ENCODE results near the gene ACP6.
A peak's percentile ranks its signal among the peaks of the same experiment; 100 is the strongest.
"Not testable (repeated sequence)": the region's sequence is repeated elsewhere in the genome, so short reads cannot be mapped to it uniquely, and the experiment has no call there.

The ACP6 gene

DNA sequence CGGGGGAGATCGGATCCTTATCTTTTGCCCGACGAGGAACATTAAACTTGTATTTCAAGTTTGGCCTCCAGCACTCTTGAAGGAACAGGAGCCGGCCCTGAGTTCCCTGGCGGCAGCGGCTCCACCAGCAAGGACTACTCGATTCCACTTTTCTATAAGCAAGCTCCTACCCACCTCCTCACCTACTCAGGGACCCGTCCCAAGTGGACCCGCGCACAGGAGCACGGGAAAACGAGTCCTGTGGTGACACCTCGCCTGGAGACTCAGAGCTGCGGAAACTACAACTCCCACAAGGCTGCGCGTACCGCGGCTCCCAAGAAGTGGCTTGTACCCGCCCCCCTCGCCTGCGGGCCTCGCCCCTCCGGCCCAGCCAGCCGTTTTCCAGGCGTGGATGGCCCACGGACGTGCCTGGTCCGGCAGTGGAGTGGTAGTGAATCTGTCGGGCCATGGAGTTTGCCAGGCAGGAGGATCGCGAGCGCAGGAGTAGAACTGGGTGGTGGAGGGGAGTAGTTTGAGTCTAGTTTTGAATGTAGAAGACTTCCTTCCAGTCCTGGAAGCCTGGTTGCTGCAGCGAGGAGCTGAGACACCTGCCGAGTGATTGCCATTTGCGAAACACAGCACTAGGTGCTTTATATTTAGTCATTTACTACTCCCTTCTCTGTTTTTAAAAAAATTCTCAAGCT lies at the start of gene ACP6:
ACP6 (minus strand) TSS at position 206 of the 683 bp plus-strand sequence. CDS start 476 bp downstream, outside the sequence.
- Histone ChIP-seq H3K36me3 (replicated peaks) (no peaks in the 10 kb centered on the region), H3K9me3 (no peaks in the 10 kb centered on the region), H3K4me1 (peaks cover 7% of the 10 kb centered on the region), H3K4me3 (peak within 1 kb of the TSS; percentile 48), H3K27me3 (ENCODE audit: low read depth) (no peaks in the 10 kb centered on the region)
- peak; percentile 93 to 96 for DNase-seq (ENCODE audit: low spot score in 2 of 2)
- in situ Hi-C loops (cut with MboI; ENCODE audit: low sequenced_read_pairs), result no loop called here

DNA sequence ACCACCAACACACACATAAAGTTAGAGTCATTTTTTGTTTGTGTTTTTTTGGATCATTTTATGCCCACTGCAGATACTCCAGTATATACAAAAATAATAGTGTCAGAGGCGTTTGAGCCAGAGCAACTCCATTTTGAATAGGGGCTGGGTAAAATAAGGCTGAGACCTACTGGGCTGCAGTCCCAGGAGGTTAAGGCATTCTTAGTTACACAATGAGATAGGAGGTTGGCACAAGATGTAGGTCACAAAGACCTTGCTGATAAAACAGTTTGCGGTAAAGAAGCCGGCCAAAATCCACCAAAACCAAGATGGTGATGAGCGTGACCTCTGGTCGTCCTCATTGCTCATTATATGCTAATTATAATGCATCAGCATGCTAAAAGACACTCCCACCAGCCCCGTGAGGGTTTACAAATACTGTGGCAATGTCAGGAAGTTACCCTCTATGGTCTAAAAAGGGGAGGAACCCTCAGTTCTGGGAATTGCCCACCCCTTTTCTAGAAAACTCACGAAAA lies 49.4 kb upstream of the ACP6 start:
- Histone ChIP-seq H3K9me3 (peaks cover 8% of the 10 kb centered on the region), H3K36me3 (replicated peaks) (no peaks in the 10 kb centered on the region), H3K4me3 (no peak overlapping the region), H3K27me3 (ENCODE audit: low read depth) (peaks cover 2% of the 10 kb centered on the region; the same call in 1 of the 2 replicates), H3K4me1 (no peaks in the 10 kb centered on the region)
- no peak for DNase-seq (ENCODE audit: low spot score in 2 of 2)
- in situ Hi-C loops (cut with MboI; ENCODE audit: low sequenced_read_pairs), result no loop called here

GRCh38 chr1:147719029-147719698 lies 48.8 kb upstream of the ACP6 start:
- H3K9me3 ChIP-seq, result peaks cover 8% of the 10 kb centered on the region
- DNase-seq (ENCODE audit: low spot score in 2 of 2), result no peak
- in situ Hi-C loops (cut with MboI; ENCODE audit: low sequenced_read_pairs), result no loop called here
- peaks cover 3% of the 10 kb centered on the region for H3K27me3 ChIP-seq (ENCODE audit: low read depth)
- H3K36me3 ChIP-seq (replicated peaks), result no peaks in the 10 kb centered on the region
- no peak overlapping the region for H3K4me3 ChIP-seq
- no peaks in the 10 kb centered on the region for H3K4me1 ChIP-seq

DNA sequence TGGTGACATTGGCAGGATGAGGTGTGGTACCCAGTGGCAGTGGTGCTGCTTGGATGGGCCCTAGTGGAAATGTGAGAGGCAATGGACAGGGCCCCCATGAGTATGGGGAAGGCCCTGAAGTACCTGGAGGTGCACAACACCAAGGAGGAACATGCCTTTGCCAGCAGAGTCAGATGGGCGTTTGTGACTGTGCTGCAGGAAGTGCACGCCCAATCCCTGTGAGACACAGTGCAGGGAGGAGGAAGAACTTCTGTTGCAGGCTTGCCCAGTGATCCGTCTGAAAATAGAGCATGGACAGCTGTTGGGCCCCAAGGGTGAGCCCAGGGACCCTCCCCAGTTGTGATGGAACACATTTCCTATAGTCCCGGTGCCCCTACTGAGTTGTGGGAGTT lies 47.4 kb upstream of the ACP6 start:
- H3K9me3 ChIP-seq, result peaks cover 8% of the 10 kb centered on the region
- no peaks in the 10 kb centered on the region for H3K4me1 ChIP-seq
- H3K27me3 ChIP-seq (ENCODE audit: low read depth), result peaks cover 9% of the 10 kb centered on the region
- no peaks in the 10 kb centered on the region for H3K36me3 ChIP-seq (replicated peaks)
- in situ Hi-C loops (cut with MboI; ENCODE audit: low sequenced_read_pairs), result no loop called here
- no peak overlapping the region for H3K4me3 ChIP-seq
- no peak for DNase-seq (ENCODE audit: low spot score in 2 of 2)

DNA sequence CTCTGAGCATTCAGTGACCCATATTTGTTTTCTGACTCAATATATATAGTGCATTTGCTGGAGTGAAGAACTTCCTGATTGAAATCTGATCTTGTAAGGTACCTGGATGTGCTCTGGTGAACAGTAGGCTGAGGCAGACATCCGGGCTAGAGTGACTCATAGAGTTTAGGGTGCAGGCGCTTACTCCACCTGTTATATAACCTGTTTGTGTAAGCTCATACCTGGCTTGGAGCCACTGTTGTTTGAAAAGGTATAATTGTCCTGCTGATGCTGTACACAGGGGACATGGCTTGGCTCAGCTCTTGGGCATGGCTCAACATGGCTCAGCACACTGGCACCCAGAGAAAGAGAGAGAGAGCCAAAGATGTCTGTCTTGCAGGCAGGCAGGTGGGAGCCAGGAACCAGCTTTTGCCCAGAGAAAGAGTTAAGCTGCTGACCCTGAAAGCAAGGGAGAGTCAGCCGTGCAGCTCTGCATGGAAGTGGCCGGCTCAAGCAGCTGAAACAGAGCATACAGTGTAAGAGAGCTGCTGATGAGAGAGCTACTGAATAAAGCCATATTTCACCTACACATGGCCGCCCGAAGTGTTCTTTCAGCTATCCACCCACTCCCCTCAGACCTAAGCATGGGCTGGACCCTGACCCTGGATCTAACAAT lies 46.9 kb upstream of the ACP6 start:
- H3K27me3 ChIP-seq (ENCODE audit: low read depth), result peaks cover 9% of the 10 kb centered on the region
- DNase-seq (ENCODE audit: low spot score in 2 of 2), result no peak
- peaks cover 8% of the 10 kb centered on the region for H3K9me3 ChIP-seq
- in situ Hi-C loops (cut with MboI; ENCODE audit: low sequenced_read_pairs), result no loop called here
- H3K36me3 ChIP-seq (replicated peaks), result no peaks in the 10 kb centered on the region
- no peak overlapping the region for H3K4me3 ChIP-seq
- H3K4me1 ChIP-seq, result no peaks in the 10 kb centered on the region

GRCh38 chr1:147712605-147713004 lies 42.3 kb upstream of the ACP6 start:
- in situ Hi-C loops (cut with MboI; ENCODE audit: low sequenced_read_pairs), result no loop called here
- Histone ChIP-seq H3K4me3 (no peak overlapping the region), H3K36me3 (replicated peaks) (no peaks in the 10 kb centered on the region), H3K27me3 (ENCODE audit: low read depth) (peaks cover 13% of the 10 kb centered on the region), H3K9me3 (no peaks in the 10 kb centered on the region), H3K4me1 (no peaks in the 10 kb centered on the region)
- no peak for DNase-seq (ENCODE audit: low spot score in 2 of 2)

DNA sequence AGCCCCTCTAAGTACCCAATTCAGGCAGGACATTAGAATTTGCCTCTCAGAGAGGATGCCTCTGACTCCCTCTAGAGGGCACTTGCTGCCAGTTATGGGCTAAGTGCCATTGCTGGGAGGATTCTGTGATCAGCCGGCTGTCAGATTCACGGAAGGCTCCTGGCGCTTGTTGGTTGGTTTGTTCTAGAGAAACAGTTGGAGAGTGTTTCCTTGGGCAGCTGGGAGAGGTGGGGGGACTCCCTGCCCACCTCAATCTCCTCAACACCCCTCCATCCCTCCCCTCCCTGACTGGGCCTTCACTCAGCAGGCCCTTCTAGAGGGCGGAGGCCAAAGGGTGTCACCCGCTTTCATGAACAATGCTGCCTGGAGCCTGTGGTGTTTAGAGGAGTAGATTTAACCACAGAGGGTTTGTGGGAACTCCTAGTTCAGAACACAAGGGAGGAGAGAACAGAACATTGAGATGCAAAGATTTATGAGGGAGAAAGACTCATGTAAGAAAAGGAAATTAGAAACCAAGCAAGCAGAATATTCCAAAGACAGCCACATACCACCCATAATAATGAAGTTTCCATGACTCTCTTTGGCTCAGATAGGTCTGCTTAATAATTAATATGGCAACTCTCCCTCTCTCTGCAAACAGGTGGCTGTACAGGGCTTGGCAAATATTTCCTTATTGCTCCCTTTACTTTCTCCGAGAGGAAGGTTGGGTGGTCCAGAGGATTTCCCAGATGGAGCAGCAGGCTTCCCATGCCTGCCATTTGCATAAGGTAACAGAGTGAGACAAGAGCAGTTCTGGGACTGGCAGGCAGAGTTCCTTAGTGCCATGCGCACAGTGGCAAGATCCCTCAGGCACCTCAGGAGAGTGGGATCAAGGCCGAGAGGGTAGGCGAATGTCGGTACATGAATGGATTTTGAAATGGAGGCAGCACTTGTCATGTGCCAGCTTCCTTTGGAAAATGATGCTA lies 30.0 kb upstream of the ACP6 start:
- in situ Hi-C loops (cut with MboI; ENCODE audit: low sequenced_read_pairs), result no loop called here
- DNase-seq (ENCODE audit: low spot score in 2 of 2), result peak; percentile 57 to 74

DNA sequence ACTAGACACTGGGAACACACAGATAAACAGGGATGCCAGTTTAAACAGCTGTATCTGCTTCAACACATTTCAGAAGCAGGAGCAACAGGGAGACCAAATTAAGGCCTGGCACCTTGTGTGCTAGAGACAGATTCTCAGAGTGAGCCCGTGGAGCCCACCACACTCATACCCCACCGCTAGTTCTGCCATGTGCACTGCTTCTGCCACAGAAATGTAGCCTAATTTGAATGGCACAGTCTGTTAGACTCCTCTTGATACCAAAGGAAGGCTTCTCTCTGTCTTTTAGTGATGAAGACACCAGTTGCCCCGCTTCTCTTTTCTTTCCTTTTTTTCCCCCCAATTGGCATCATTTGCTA lies 29.3 kb upstream of the ACP6 start:
- no peaks in the 10 kb centered on the region for H3K9me3 ChIP-seq
- H3K27me3 ChIP-seq (ENCODE audit: low read depth), result no peaks in the 10 kb centered on the region
- no peak for DNase-seq (ENCODE audit: low spot score in 2 of 2)
- in situ Hi-C loops (cut with MboI; ENCODE audit: low sequenced_read_pairs), result no loop called here
- H3K36me3 ChIP-seq (replicated peaks), result no peaks in the 10 kb centered on the region
- no peak overlapping the region for H3K4me3 ChIP-seq
- H3K4me1 ChIP-seq, result peaks cover 3% of the 10 kb centered on the region; the same call in 1 of the 2 replicates

More for the DNA sequence above, 30.0 kb upstream of the ACP6 start:
- Histone ChIP-seq H3K4me3 (no peak overlapping the region), H3K4me1 (peaks cover 3% of the 10 kb centered on the region; the same call in 1 of the 2 replicates), H3K36me3 (replicated peaks) (no peaks in the 10 kb centered on the region), H3K27me3 (ENCODE audit: low read depth) (no peaks in the 10 kb centered on the region), H3K9me3 (no peaks in the 10 kb centered on the region)

GRCh38 chr1:147683163-147683763 lies 12.9 kb upstream of the ACP6 start:
- DNase-seq (ENCODE audit: low spot score in 2 of 2), result no peak
- H3K9me3 ChIP-seq, result peaks cover 2% of the 10 kb centered on the region; the same call in 1 of the 2 replicates
- H3K4me1 ChIP-seq, result no peaks in the 10 kb centered on the region
- no peaks in the 10 kb centered on the region for H3K36me3 ChIP-seq (replicated peaks)
- no peak overlapping the region for H3K4me3 ChIP-seq
- in situ Hi-C loops (cut with MboI; ENCODE audit: low sequenced_read_pairs), result no loop called here
- H3K27me3 ChIP-seq (ENCODE audit: low read depth), result no peaks in the 10 kb centered on the region

GRCh38 chr1:147680608-147681235 lies 10.4 kb upstream of the ACP6 start:
- H3K27me3 ChIP-seq (ENCODE audit: low read depth); H3K4me1 ChIP-seq; H3K9me3 ChIP-seq; DNase-seq (ENCODE audit: low spot score in 2 of 2); in situ Hi-C loops (cut with MboI; ENCODE audit: low sequenced_read_pairs); H3K36me3 ChIP-seq (replicated peaks); H3K4me3 ChIP-seq: not testable (repeated sequence)

DNA sequence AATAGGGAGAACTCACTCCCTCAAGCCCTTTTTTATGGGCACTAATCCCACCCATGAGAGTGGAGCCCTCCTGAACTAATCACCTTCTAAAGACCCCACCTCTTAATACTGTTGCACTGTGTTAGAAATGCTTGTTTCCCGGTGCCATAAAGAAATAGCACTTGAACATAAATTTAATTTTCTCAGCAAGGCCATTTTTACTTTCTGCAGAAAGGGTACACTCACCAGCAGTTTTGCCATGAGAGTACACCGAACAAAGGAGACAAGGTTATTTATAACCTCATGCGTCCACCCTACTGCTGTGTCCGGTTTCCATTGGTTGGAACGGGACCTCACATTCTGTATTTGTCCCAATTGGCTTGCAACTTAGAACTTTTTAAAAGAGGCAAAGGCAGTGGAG lies 7.4 kb upstream of the ACP6 start:
- H3K4me1 ChIP-seq; H3K9me3 ChIP-seq; H3K4me3 ChIP-seq; H3K36me3 ChIP-seq (replicated peaks); H3K27me3 ChIP-seq (ENCODE audit: low read depth); DNase-seq (ENCODE audit: low spot score in 2 of 2); in situ Hi-C loops (cut with MboI; ENCODE audit: low sequenced_read_pairs): not testable (repeated sequence)

GRCh38 chr1:147676311-147677085 lies 6.2 kb upstream of the ACP6 start:
- H3K4me3 ChIP-seq, result no peak overlapping the region
- no peak for DNase-seq (ENCODE audit: low spot score in 2 of 2)
- no peaks in the 10 kb centered on the region for H3K27me3 ChIP-seq (ENCODE audit: low read depth)
- peaks cover 5% of the 10 kb centered on the region; the same call in 1 of the 2 replicates for H3K9me3 ChIP-seq
- no peaks in the 10 kb centered on the region for H3K4me1 ChIP-seq
- in situ Hi-C loops (cut with MboI; ENCODE audit: low sequenced_read_pairs), result no loop called here
- no peaks in the 10 kb centered on the region for H3K36me3 ChIP-seq (replicated peaks)

Measured in HAP-1 (cell line).